Mesenteric fat pad (tissue), 1 donor: Measurements from ENCODE around the gene STXBP6. TPM values are rescaled to one million over a fixed set of nuclear protein-coding genes. Genes with fewer than 3 reads are reported as not detected.

Experiments
- DNase-seq: peaks from one replicate; pipeline ENCODE4 v3.0.0-alpha.2; 2020; ENCODE audit warnings: low spot score
- long read RNA-seq: library from polyadenylated mRNA; unstranded; transcript quantifications from one replicate; pipeline ENCODE4 v2.0.0, GENCODE V29; 2020
- total RNA-seq: library from RNA; stranded (reverse); fragmentation: NEBNext Ultra II Directional; extraction: Animal tissue kit (Norgen Biotek cat#: 25700); gene quantifications from one replicate; pipeline ENCODE4 v1.2.1, GENCODE V29; 2021
- donor health status: DM: yes; HTN: yes; CAD: no.

The STXBP6 gene
- total RNA-seq: 2.4 TPM
- long read RNA-seq, full-length matches to known transcripts: 2 of 2 reads
- long read RNA-seq, partial matches to known transcripts: 0 of 2 reads
- long read RNA-seq, other reads (novel, unspliced or antisense): 0 of 2 reads

- no peak for DNase-seq
Measured at GRCh38 chr14:25049568-25050268, at the start of gene STXBP6. Gene STXBP6 (minus strand): TSS chr14:25050147. CDS start chr14:24974818, 75,329 bp downstream.

- DNase-seq: no peak
Measured at GRCh38 chr14:25097120-25097519, 47.2 kb upstream of the STXBP6 start.

GRCh38 chr14:25095736-25096437, 45.9 kb upstream of the STXBP6 start:
- DNase-seq: no peak

GRCh38 chr14:25094171-25094907, 44.4 kb upstream of the STXBP6 start:
- no peak for DNase-seq

- no peak for DNase-seq
Measured at GRCh38 chr14:25092258-25092740, 42.4 kb upstream of the STXBP6 start.

GRCh38 chr14:25090716-25091454, 40.9 kb upstream of the STXBP6 start:
- no peak for DNase-seq

- DNase-seq: no peak
Measured at GRCh38 chr14:25090256-25090655, 40.3 kb upstream of the STXBP6 start.

- DNase-seq: no peak
Measured at GRCh38 chr14:25089496-25089895, 39.5 kb upstream of the STXBP6 start.

- no peak for DNase-seq
Measured at GRCh38 chr14:25086821-25087396, 37.0 kb upstream of the STXBP6 start.

- DNase-seq: no peak
Measured at GRCh38 chr14:25086081-25086480, 36.1 kb upstream of the STXBP6 start.

- DNase-seq: no peak
Measured at GRCh38 chr14:25080682-25081081, 30.7 kb upstream of the STXBP6 start.

GRCh38 chr14:25079311-25079710, 29.4 kb upstream of the STXBP6 start:
- no peak for DNase-seq

- no peak for DNase-seq
Measured at GRCh38 chr14:25074099-25074685, 24.2 kb upstream of the STXBP6 start.

- no peak for DNase-seq
Measured at GRCh38 chr14:25069879-25070278, 19.9 kb upstream of the STXBP6 start.

- DNase-seq: no peak
Measured at GRCh38 chr14:25067600-25067999, 17.7 kb upstream of the STXBP6 start.

- DNase-seq: no peak
Measured at GRCh38 chr14:25062022-25062321, 12.0 kb upstream of the STXBP6 start.

- DNase-seq: no peak
Measured at GRCh38 chr14:25056688-25057078, 6.7 kb upstream of the STXBP6 start.

GRCh38 chr14:25055992-25056687, 6.2 kb upstream of the STXBP6 start:
- DNase-seq: no peak

GRCh38 chr14:25055005-25055404, 5.1 kb upstream of the STXBP6 start:
- no peak for DNase-seq

GRCh38 chr14:25053585-25053984, 3.6 kb upstream of the STXBP6 start:
- no peak for DNase-seq
